ENCODE data around the gene S1PR1.
A peak's percentile ranks its signal among the peaks of the same experiment; 100 is the strongest.

Gene S1PR1

DNA sequence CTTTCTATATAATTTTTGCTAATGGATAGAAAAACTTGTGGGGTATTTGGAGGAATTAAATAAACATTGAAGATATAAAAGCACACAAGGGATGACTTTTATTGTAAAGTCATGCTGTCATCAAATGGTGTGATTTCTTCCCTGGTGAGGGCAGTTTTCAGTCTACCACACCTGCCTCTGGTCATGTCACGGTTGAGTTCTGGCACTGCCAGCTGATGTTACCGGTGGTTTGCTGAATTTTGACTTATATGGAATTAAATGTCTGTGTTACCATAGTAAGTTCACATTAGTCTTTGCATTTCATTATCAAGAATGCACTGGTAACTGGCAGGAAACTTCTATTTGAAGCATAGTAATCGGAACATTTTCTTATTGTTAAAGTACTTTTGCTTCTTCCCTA lies 13.4 kb downstream of the S1PR1 start:
- DNase-seq = no peak

DNA sequence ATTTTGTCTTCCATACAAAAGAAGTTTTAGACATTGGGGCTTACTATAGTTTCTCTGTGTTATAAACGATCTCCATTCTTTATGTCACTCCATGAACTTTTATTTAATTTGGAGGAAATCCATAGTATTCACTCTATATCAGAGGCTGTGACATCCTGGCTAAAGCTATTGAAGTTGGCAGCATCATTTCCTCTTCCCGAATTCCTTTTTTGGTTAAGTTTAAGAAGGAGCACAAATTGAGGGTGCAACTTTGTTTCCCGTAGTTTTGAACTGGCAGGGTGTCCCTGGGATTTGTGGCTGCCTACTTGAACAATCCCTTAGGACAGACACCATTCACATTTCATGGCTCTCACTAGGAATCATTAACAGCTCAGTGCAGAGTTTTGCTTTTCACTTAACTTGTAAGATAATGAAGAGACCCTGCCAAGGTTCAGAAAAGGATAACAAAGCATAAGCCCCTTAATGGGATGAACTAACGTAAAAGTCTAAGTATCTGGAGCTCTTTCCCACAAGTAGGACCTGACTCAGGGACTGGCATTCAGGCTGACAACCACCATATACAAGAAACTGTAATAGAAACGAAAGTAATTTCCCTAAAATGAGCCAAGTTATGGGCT lies 13.9 kb downstream of the S1PR1 start:
- DNase-seq = no peak

- DNase-seq = no peak
These were observed 14.7 kb downstream of the S1PR1 start for GRCh38 chr1:101251504-101251903.

DNA sequence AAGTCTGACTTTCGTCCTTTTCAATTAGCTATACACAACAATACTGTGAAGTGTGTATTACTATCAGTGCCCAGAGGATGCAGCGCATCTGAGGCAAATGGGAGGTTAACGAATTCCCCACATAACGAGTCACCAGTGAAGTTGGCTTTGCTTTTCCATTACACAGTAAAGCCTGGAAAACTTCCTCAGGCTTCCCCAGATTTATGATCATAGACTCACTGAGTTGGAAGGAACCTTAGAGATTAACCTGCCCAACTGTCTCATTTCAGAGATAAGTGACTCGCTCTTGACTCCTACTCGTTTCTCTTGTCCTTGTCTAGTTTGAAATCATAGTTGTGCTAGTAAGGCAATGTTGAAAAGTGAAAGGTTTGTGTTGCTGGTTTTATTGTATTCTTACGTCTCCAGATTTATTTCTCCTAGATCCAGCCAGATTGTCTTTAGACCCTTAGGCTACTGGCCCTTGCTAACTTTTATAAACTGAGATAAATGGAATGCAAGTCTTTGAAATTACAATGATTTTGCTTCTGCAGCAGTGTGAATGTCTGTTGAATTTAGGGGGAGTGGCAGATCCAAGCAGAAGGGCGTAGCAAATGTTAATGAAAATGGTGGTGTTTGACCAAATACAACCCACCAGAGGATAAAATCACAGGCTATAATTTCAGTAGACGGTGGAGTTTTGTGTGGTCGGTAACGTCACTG lies 17.3 kb downstream of the S1PR1 start:
- DNase-seq = peak; percentile 84

- DNase-seq = no peak
These were observed 20.9 kb downstream of the S1PR1 start for GRCh38 chr1:101257500-101258325.

DNA sequence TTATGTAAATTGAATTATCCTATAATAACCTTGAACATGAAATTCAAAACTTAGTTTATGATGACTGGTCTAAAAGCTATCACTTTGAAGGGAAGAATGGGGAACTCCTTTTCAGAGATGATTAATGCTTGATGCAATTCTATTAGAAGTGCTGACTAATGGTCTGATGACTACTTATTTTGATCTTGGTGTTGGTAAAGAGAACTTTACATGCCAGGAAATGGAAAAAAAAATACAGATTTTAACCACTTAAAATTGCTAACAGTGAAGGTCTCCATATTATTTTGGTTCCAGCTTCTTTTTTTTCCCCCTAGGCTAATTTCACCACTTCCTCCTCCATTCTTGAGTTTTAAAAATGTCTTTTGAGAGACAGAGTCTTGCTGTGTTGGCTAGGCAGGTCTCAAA lies 22.9 kb downstream of the S1PR1 start:
- peak; percentile 86 for DNase-seq

- peak; percentile 75 for DNase-seq
These were observed 23.9 kb downstream of the S1PR1 start for GRCh38 chr1:101260556-101261350.

- DNase-seq = no peak
These were observed 24.8 kb downstream of the S1PR1 start for GRCh38 chr1:101261623-101262022.

DNA sequence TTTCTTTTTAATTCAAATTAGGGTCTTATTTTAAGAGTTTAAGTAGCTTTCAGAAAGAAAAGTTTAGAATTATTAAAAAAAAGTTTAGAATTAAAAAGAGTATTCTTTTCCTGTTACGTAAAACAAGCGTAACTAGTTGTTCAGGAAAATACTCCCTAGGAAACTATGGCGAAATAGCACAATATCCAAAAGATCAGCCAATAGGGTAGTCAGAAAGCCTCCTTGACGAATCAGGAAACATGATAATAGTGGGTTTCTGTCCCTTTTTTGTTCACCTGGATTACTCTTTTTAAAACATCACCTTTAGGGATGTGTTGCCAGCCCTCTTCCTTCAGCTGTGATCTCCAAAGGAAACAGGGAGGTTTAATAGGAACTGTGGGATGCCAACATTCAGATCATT lies 25.2 kb downstream of the S1PR1 start:
- no peak for DNase-seq

- peak; percentile 24 for DNase-seq
These were observed 26.0 kb downstream of the S1PR1 start for GRCh38 chr1:101262630-101263348.

- no peak for DNase-seq
These were observed 27.9 kb downstream of the S1PR1 start for GRCh38 chr1:101264697-101265096.

- DNase-seq = no peak
These were observed 28.9 kb downstream of the S1PR1 start for GRCh38 chr1:101265684-101266083.

DNA sequence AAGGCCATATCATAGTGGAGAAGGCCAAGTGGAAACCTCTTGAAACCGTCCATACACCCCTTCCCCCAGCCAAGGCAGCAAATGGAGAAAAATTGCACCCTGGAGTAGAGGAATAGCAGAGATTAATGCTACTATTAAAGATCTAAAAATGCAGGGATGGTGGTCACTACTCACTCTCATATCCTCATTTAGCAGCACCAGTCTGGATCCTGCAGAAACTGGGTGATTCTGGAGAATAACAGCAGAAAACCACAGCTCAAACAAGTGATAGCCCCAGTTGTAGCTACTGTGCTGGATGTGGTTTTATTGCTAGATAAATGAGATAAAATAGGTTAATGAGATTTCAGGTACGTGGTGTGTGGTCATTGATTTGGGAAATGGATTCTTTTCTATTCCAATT lies 30.3 kb downstream of the S1PR1 start:
- no peak for DNase-seq

- no peak for DNase-seq
These were observed 32.1 kb downstream of the S1PR1 start for GRCh38 chr1:101268893-101269292.

GRCh38 chr1:101275672-101276071 lies 38.9 kb downstream of the S1PR1 start:
- DNase-seq = no peak

GRCh38 chr1:101276818-101277217 lies 40.0 kb downstream of the S1PR1 start:
- DNase-seq = peak; percentile 26

GRCh38 chr1:101278238-101278637 lies 41.4 kb downstream of the S1PR1 start:
- DNase-seq = no peak

GRCh38 chr1:101278845-101279244 lies 42.0 kb downstream of the S1PR1 start:
- no peak for DNase-seq

DNA sequence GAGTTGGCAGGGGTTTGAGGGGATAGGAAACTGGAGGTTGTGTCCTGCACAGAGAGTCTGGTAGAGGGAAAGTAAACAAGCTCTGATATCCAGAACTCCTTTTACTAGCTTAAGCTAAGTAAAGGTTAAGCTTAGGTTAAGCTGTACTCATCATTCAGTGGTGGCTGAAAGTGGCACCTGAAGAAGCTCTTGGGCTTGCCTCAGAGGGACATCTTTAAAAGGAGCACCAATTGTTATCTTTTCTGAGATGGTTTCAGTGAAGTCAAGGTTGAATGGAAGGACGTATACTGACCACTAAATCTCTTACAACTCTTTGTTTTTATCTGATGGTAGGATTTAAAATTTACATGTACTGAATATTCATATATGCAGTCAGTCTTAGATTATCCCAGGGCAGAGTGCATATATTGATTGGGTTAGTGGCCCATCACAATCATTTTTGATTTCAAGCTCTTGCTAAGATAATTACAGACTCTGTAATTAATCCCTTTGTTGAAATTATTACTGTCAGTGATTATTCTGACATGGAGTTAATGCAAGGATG lies 43.3 kb downstream of the S1PR1 start:
- DNase-seq = no peak

GRCh38 chr1:101280942-101281654 lies 44.3 kb downstream of the S1PR1 start:
- DNase-seq = no peak

DNA sequence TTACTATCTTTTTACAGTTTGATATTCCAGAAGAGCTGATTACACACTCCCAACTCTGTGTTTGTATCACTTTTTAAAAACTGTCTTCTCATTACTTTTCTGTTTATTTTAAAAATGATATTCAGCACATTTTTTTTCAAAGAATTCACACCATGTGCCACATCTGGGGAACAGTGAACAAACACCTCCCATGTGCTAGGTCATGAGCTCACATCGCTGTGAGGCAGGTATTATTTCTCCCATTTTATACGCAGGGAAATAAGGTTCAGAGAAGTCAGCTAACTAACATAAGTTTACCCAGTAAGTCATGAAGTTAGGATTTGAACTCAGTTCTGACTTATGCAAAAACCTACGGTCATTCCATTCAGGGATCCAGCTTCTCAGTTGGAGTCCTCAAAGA lies 44.9 kb downstream of the S1PR1 start:
- no peak for DNase-seq
